Kidney (tissue), 14 donors: ENCODE results near the gene CRACDL. TPM values are rescaled to one million over a fixed set of nuclear protein-coding genes. Genes with fewer than 3 reads are reported as not detected.
A peak's percentile ranks its signal among the peaks of the same experiment; 100 is the strongest.

Experiments used
- DNase-seq, 5 donors: peaks; one replicate each; pipeline ENCODE4 v3.0.0-alpha.2; 2013 to 2020
- FAIRE-seq: peaks from 2 replicates; lab custom pipeline; 2012; peaks lifted over from hg19 to GRCh38; lab: Jason Lieb, UNC
- H3K27ac ChIP-seq, 2 donors: one replicate each; pipeline ENCODE4 v1.7.0; 2013; ENCODE audit warnings: low read depth in 2 of 2, low read length in 2 of 2, inconsistent platforms in 1 of 2
- H3K27me3 ChIP-seq: one replicate; pipeline ENCODE4 v1.7.1; 2013; ENCODE audit warnings: low read length, inconsistent platforms; ENCODE audit not compliant: control insufficient read depth, insufficient read depth
- H3K36me3 ChIP-seq, 3 donors: one replicate each; pipeline versions ENCODE4 v1.7.0 to v1.7.1; 2013; ENCODE audit warnings: low read length in 3 of 3, control low read depth in 1 of 3, inconsistent platforms in 1 of 3; ENCODE audit not compliant: insufficient read depth in 3 of 3, control insufficient read depth in 2 of 3
- H3K4me1 ChIP-seq, 3 donors: one replicate each; pipeline versions ENCODE4 v1.7.0 to v1.7.1; 2013; ENCODE audit warnings: low read length in 3 of 3, inconsistent platforms in 1 of 3, low read depth in 1 of 3; ENCODE audit not compliant: control insufficient read depth in 2 of 3, insufficient read depth in 2 of 3
- H3K4me3 ChIP-seq, 3 donors: one replicate each; pipeline versions ENCODE4 v1.7.0 to v1.8.1; 2013; ENCODE audit warnings: low read length in 3 of 3, control low read depth in 1 of 3, inconsistent platforms in 1 of 3
- H3K9ac ChIP-seq, 3 donors: one replicate each; pipeline versions ENCODE4 v1.7.0 to v1.7.1; 2013; ENCODE audit warnings: low read length in 3 of 3, control low read depth in 1 of 3, inconsistent platforms in 1 of 3
- H3K9me3 ChIP-seq, 3 donors: one replicate each; pipeline versions ENCODE4 v1.7.0 to v1.7.1; 2013; ENCODE audit warnings: low read length in 3 of 3, control low read depth in 1 of 3, inconsistent platforms in 1 of 3; ENCODE audit not compliant: control insufficient read depth in 2 of 3, insufficient read depth in 1 of 3
- intact Hi-C: fragments of 100-400 bp; cut with DNase I; formaldehyde crosslinking; loops from one replicate; pipeline ENCODE4 v1.11.1; 2022
- polyA plus RNA-seq: library from polyadenylated mRNA; stranded (reverse); fragments of 350-450 nt; fragmentation: Illumina TruSeq; extraction: RNeasy Lipid Tissue Mini Kit (QIAGEN cat#74804); gene quantifications from one replicate; pipeline ENCODE4 v1.2.3, GENCODE V29; 2014; ENCODE audit warnings: low read depth, low replicate concordance; ENCODE audit not compliant: insufficient read depth
- total RNA-seq: library from RNA; stranded (reverse); fragmentation: NEBNext Ultra II Directional; extraction: Animal tissue kit (Norgen Biotek cat#: 25700); gene quantifications from one replicate; pipeline ENCODE4 v1.2.1, GENCODE V29; 2021
- TF ChIP-seq, protein P1 (sequence below): IDR thresholded peaks from 3 replicates; pipeline ENCODE4 v1.5.1; 2012; ENCODE audit warnings: mild to moderate bottlenecking, moderate library complexity, borderline replicate concordance; ENCODE audit not compliant: insufficient read depth; ENCODE audit errors: extremely low read depth
- donor health status: control.
- donor health status: control.
- donor health status: control.
- donor health status: control.
- donor health status: control.
- donor health status: DM: yes; HTN: yes; CAD: no.
- donor health status: Normal renal cell carcinoma (clear cell type).

The CRACDL gene
- total and polyA plus RNA-seq, 2 donors from 2014 or later: 4.3 to 14.8 TPM

DNA sequence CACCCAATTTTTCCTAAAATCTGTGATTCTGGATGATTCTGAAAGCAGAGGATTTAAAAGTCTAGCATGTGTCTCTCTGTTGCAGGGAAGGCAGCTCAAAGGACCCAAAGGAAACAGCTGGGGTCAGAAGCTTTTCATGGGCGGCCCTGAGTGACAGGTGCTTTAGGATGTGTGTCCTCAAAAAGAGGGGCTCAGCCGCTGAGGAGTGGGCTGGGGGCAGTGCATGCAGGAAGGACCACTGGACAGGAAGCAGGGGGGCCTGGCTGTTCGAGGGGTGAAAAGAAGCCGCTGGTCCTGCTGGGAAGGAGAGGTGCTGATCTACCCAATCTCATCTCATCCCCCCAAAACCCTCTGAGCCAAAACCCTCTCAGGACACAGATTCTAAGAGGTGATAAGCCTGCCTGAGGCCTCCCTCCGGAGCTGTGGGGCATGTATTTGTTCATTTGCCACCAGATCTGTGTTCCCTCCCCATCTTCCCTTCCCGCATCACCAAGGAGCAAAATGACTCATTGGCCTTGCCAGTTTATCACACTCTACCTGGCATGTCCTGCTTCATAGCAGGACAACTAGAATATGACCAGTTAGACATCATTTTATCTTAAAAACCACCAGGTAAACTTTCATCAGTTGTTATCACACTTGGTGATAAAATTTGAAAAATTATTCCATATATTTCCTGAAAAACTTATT, 106.3 kb downstream of the CRACDL start:
- no peak for FAIRE-seq
- no peak overlapping the region for H3K9ac ChIP-seq
- H3K27ac ChIP-seq: no peak overlapping the region
- H3K4me1 ChIP-seq: peaks cover 0 to 4% (median 3%) of the 10 kb centered on the region in 3 donors
- H3K4me3 ChIP-seq: no peak overlapping the region
- no peaks in the 10 kb centered on the region for H3K9me3 ChIP-seq
- no peaks in the 10 kb centered on the region for H3K27me3 ChIP-seq
- peak in 1 of 5 donors; percentile 61 for DNase-seq
- TF ChIP-seq, protein P1, sequence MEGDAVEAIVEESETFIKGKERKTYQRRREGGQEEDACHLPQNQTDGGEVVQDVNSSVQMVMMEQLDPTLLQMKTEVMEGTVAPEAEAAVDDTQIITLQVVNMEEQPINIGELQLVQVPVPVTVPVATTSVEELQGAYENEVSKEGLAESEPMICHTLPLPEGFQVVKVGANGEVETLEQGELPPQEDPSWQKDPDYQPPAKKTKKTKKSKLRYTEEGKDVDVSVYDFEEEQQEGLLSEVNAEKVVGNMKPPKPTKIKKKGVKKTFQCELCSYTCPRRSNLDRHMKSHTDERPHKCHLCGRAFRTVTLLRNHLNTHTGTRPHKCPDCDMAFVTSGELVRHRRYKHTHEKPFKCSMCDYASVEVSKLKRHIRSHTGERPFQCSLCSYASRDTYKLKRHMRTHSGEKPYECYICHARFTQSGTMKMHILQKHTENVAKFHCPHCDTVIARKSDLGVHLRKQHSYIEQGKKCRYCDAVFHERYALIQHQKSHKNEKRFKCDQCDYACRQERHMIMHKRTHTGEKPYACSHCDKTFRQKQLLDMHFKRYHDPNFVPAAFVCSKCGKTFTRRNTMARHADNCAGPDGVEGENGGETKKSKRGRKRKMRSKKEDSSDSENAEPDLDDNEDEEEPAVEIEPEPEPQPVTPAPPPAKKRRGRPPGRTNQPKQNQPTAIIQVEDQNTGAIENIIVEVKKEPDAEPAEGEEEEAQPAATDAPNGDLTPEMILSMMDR: no peak
- no peaks in the 10 kb centered on the region for H3K36me3 ChIP-seq
- intact Hi-C loops: no loop called here

DNA sequence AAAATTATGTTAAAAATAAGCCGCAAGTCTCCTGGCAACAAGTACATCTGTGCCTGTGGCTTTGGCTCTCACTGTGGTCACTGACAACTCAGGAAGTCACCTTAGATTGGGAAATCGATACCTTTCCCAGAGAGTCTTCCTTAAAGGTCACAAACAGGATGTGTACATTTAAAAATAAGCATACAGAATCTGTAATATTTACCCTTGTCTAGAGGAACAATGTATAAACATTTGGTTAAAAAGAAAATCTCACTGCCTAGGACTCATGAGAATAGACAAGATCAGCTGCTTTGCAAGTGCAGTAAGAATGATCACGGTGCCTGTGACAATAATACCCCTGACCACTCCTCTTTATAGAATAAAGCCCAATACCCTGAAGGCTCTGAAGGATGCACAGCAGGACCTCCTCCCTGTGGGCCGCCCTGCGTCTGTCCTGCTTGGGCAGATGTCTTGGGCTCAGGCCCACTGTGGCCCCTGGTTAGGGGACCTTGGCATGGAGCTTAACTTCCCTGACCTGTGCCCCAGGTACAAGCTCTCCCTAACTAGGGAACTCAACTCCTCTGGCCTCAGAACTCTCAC, 107.1 kb downstream of the CRACDL start:
- H3K27ac ChIP-seq: no peak overlapping the region
- no peaks in the 10 kb centered on the region for H3K9me3 ChIP-seq
- DNase-seq (peak in 1 of 5 donors; percentile 53), FAIRE-seq (no peak)
- TF ChIP-seq, protein P1: no peak
- no peak overlapping the region for H3K4me3 ChIP-seq
- no peaks in the 10 kb centered on the region for H3K36me3 ChIP-seq
- no peaks in the 10 kb centered on the region for H3K27me3 ChIP-seq
- H3K9ac ChIP-seq: no peak overlapping the region
- peaks cover 0 to under 1% (median under 1%) of the 10 kb centered on the region in 3 donors for H3K4me1 ChIP-seq
- intact Hi-C loops: no loop called here

DNA sequence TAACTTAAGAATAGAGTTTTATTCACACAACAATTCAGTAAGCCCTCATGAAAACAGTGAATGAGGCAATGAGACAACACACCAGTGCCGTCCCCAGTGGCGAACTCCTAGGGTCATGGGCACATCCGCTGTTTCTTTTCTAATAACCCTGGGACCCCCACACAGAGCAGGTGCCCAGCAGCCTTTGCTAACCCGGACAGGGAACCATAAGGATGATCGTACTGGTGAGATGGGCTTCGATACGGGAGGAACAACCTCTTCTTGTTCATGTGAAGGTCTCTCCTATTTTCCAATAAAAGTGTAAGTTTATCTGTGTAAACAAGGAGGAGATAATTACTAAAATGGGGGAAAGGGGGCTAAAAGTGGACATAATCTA, 107.7 kb downstream of the CRACDL start:
- no peak for FAIRE-seq
- no peaks in the 10 kb centered on the region for H3K27me3 ChIP-seq
- no peaks in the 10 kb centered on the region for H3K9me3 ChIP-seq
- TF ChIP-seq, protein P1: no peak
- H3K27ac ChIP-seq: no peak overlapping the region
- H3K4me1 ChIP-seq: no peaks in the 10 kb centered on the region
- H3K4me3 ChIP-seq: no peak overlapping the region
- intact Hi-C loops: no loop called here
- H3K36me3 ChIP-seq: no peaks in the 10 kb centered on the region
- H3K9ac ChIP-seq: no peak overlapping the region
- DNase-seq: no peak
